ENCODE data around the gene CFAP54. TPM values are rescaled to one million over a fixed set of nuclear protein-coding genes. Genes with fewer than 3 reads are reported as not detected.

The CFAP54 gene
- polyA plus RNA-seq, 1 of the 3 experiments (the other 2 are of a cell fraction), result 0.87 TPM

- Histone ChIP-seq H3K79me2 (ENCODE audit: insufficient read depth) (no peaks in the 10 kb centered on the region), H3K4me1 (ENCODE audit: control insufficient read depth in 1 of 2, insufficient read depth in 2 of 2, low read depth in 1 of 2, low read length in 1 of 2) (peaks cover 0 to 2% of the 10 kb centered on the region in 2 experiments; a peak in 3 of 4 replicates), H3K9me3 (no peaks in the 10 kb centered on the region), H3K4me3 (ENCODE audit: low read depth in 2 of 2, low read length in 1 of 2) (no peak overlapping the region), H3K36me3 (replicated peaks in 1 of 2; ENCODE audit: control insufficient read depth in 1 of 2, insufficient read depth in 2 of 2, low read length in 1 of 2) (no peaks in the 10 kb centered on the region), H3K27me3 (ENCODE audit: insufficient read depth) (no peaks in the 10 kb centered on the region), H3K4me2 (no peak overlapping the region), H3F3A (replicated peaks; ENCODE audit: insufficient read depth) (no peaks in the 10 kb centered on the region), H3K9me2 (no peaks in the 10 kb centered on the region), H2AFZ (ENCODE audit: low read depth) (0 out of 2 replicates have a peak overlapping the region, but pooled peaks have one; percentile 42), H3K9ac (no peak overlapping the region), H3K27ac (ENCODE audit: low read depth in 2 of 2, low read length in 1 of 2) (no peak overlapping the region), H4K20me1 (ENCODE audit: insufficient read depth) (no peaks in the 10 kb centered on the region)
- ChIA-PET CTCF (no interaction called here), POLR2A (no interaction called here)
- DNase-seq, result no peak
- WGBS (ENCODE audit: low lambda C conversion rate), result 74% methylated on average over 4 of the region's 4 CpGs
- no peak for TF ChIP-seq EZH2phosphoT487 (IDR thresholded peaks at IDR 0.05; ENCODE audit: borderline replicate concordance, low read depth)
- TF ChIP-seq NFIC (IDR thresholded peaks at IDR 0.05; ENCODE audit: borderline replicate concordance), result no peak
- no peak for TF ChIP-seq GATA2 (CRISPR knock-in tag; IDR thresholded peaks at IDR 0.05)
- TF ChIP-seq RAD21 (IDR thresholded peaks at IDR 0.05; ENCODE audit: low read length), result no peak
- no peak for TF ChIP-seq TCF12 (IDR thresholded peaks at IDR 0.05)
- TF ChIP-seq RCOR1 (IDR thresholded peaks at IDR 0.05; ENCODE audit: low read length), result no peak
- no peak for TF ChIP-seq TEAD4 (IDR thresholded peaks at IDR 0.05; ENCODE audit: borderline replicate concordance, insufficient read depth)
- no peak for TF ChIP-seq MAX (IDR thresholded peaks at IDR 0.05; ENCODE audit: low read depth)
- TF ChIP-seq FOXJ3 (CRISPR knock-in tag; IDR thresholded peaks at IDR 0.05), result no peak
- no peak for TF ChIP-seq PBX3 (IDR thresholded peaks at IDR 0.05)
- no peak for TF ChIP-seq GABPA (IDR thresholded peaks at IDR 0.05; ENCODE audit: low read depth)
- no peak for TF ChIP-seq RFX5 (IDR thresholded peaks at IDR 0.05; ENCODE audit: low read length)
- no peak for TF ChIP-seq ELF1 (IDR thresholded peaks at IDR 0.05)
- no peak for TF ChIP-seq EP300 (IDR thresholded peaks at IDR 0.05; ENCODE audit: borderline replicate concordance in 1 of 2, low read depth in 1 of 2, low read length in 1 of 2)
- no peak for TF ChIP-seq USF2 (IDR thresholded peaks at IDR 0.05; ENCODE audit: borderline replicate concordance, low read depth, low read length)
- no peak for TF ChIP-seq NRF1 (IDR thresholded peaks at IDR 0.05; ENCODE audit: low read depth, low read length)
- TF ChIP-seq, protein P1, sequence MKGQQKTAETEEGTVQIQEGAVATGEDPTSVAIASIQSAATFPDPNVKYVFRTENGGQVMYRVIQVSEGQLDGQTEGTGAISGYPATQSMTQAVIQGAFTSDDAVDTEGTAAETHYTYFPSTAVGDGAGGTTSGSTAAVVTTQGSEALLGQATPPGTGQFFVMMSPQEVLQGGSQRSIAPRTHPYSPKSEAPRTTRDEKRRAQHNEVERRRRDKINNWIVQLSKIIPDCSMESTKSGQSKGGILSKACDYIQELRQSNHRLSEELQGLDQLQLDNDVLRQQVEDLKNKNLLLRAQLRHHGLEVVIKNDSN (IDR thresholded peaks at IDR 0.05; ENCODE audit: borderline replicate concordance, low read depth), result no peak
- no peak for TF ChIP-seq SIN3A (IDR thresholded peaks at IDR 0.05; ENCODE audit: borderline replicate concordance, low read depth, low read length)
These were observed 375.0 kb downstream of the CFAP54 start for GRCh38 chr12:96864335-96864734.
